Erythroblast (primary cell): Measurements from ENCODE around the gene SLC39A12.

Experiments
- GATA1 ChIP-seq: IDR thresholded peaks from 2 replicates; pipeline ENCODE4 v1.6.1; 2011; ENCODE audit warnings: low read depth, mild to moderate bottlenecking, control low read depth, low read length, moderate library complexity
- POLR2A ChIP-seq: IDR thresholded peaks from 2 replicates; pipeline ENCODE4 v1.6.1; 2011; ENCODE audit warnings: mild to moderate bottlenecking, low read length

GRCh38 chr10:18086746-18087145, 135.0 kb downstream of the SLC39A12 start:
- TF ChIP-seq POLR2A (no peak), GATA1 (no peak)
